Hematopoietic multipotent progenitor cell treated with erythropoietin and hydrocortisone succinate and interleukin-3 and kit ligand, for 4 days (in vitro differentiated cells): ENCODE results near the gene LPAR5.

ENCODE experiments used
- DNase-seq: peaks from one replicate; pipeline ENCODE4 v3.0.0-alpha.2; 2015

Gene LPAR5

DNA sequence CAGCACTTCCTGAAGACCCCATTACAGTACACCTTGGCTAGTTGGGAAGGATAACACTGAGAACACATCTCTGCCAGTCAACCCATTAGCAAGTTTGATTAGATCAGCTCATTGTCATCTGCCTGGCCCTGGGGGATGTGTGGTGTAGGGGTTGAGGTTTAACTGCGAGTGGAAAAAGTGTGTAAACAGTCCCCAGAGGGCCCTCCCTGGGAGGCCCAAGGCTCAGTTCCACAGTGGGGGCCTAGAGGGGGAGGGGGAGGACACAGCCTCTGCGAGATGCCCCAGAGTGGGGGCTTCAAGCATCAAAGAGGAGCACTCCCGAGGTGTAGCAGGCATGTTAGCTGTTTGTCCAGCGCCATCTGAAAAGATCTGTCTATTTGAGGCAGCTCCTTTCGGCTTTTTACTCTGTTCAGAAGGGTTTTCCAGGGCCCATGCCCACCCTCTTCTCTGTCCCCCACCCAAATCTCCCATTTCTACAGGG, 344 bp downstream of the LPAR5 start:
- DNase-seq = peak; percentile 87

DNA sequence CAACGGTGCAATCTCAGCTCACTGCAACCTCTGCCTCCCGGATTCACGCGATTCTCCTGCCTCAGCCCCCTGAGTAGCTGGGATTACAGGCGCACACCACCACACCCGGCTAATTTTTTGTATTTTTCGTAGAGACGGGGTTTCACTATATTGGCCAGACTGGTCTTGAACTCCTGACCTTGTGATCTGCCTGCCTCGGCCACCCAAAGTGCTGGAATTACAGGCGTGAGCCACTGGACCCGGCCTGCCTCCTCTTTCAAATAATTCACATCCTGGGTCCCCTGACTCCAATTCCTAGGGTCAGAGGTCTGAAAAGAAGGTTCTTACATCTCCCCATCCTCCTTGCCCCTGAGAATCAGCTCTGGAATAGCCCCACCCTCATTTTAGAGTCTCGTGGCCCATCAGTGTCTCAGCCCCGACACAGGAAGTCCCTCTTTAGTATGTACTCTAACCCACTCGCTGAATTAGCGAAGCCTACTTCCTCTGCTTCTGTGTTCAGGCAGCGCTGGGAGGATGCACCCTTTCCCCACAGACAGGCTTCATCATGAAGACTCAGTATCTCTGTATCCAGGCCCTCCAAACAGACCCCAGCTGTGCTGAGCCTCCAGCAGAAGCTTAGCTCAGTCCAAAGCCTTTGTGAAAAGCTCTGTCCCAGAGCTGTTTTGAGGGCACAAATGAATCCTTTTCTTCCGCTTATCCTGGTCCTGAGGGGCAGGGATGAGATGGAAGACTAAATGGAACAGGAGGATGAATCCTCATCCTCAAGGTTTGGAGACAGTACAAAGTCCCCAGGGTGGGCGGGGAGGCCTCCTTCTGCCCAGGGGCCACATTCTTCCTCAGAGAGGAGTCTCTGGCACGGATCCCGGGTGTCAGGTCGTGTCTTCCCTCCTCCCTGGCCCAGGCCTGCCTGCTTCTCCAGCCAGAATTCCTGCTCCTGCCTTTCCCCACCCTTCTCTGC, 3.5 kb downstream of the LPAR5 start:
- peak; percentile 83 for DNase-seq

DNA sequence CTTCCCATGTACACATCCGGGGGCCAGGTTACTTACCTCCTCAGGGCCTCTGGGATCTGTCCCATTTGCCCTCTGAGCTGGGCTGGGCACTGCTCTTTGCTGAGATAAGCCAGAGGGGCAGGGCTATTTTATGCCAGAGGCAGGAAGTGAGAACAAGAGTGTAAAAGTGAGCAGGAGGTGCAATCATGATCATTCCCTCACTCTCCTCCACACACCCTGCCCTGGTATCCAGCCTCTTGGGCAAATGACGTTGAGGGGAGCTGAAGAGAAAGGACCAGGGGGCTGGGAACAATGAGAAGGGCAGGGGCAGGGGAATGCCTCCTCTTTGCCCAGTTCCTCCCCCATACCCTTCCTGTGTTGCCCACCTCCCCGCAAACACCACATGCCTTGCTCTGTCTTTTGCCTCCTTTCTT, 4.2 kb downstream of the LPAR5 start:
- peak; percentile 74 for DNase-seq

DNA sequence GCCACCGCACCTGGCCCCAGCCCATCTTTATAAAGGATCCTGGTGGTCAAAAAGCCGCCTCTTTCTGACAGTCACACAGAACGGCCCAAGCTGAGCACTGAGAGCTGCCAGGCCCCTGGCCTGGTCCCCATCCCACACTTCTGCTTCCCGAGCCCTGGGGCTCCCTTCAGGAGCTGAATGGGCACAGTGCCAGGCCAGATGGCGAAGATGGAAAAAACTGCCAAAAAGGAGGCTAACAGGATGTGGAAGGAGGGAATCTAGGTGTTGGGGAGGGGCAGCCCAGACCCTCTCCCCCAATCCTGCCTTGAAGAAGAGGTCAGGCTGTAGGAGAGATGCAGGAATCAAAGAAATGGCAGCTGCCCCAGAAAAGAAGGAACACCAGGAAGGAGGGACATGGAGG, 5.0 kb downstream of the LPAR5 start:
- no peak for DNase-seq

DNA sequence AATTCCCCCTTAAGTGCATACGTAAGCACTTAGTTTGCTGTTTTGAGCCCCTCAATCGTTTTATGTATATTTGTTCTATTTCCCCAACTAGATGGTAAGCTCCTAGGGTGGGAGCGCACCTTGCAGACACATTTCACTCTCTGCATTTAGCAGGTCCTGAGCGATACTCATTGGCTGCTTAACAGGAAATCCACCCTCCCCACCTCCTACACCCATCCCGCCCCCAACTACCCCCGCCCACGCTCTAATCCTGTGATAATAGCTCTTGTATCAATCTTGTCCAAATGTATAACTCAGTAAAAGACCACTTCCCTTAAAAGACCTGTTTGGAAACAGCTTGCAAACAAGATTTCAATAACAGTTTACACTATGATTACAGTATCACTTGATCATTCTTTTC, 8.1 kb downstream of the LPAR5 start:
- peak; percentile 71 for DNase-seq

DNA sequence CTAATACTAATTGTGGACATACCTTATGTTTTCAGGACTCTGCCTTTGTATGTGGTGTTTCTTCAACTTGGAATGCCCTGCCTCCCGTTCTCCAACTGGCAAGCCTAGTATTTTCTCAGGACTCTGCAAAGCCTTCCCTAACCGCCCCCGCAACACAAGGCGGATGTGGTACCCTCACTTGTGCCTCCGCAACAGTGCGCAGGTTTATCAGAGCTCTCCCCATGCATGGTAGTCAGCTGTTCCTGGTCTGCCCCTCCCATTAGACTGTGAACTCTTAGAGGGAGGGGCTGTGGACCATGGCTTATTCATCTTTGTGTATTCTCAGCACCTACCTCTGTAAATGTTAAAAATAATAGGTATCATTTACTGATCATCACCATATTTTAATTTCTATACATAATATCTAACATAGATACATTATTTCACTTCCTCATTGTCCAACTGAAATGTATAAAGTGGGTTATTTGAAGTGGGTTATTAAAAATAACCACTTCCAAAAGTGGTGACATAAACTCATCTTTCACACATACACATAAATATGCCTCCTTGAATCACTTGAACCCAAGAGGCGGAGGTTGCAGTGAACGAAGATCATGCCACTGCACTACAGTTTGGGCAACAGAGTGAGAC, 9.0 kb downstream of the LPAR5 start:
- peak; percentile 52 for DNase-seq

DNA sequence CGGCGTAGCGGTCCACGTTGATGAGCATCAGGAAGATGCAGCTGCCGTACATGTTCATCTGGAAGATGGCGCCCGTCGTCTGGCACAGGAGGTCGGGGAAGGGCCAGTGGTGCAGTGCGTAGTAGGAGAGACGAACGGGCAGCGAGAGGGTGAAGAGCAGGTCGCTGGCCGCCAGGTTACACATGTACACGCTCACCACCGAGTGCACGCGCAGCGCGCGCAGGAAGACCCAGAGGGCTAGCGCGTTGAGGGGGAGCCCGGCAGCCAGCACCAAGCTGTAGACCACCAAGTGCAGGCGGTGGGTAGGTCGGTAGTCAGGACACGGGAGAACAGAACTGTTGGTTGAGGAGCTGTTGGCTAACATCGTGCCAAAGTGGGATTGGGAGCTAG, 14.9 kb downstream of the LPAR5 start:
- DNase-seq = no peak

DNA sequence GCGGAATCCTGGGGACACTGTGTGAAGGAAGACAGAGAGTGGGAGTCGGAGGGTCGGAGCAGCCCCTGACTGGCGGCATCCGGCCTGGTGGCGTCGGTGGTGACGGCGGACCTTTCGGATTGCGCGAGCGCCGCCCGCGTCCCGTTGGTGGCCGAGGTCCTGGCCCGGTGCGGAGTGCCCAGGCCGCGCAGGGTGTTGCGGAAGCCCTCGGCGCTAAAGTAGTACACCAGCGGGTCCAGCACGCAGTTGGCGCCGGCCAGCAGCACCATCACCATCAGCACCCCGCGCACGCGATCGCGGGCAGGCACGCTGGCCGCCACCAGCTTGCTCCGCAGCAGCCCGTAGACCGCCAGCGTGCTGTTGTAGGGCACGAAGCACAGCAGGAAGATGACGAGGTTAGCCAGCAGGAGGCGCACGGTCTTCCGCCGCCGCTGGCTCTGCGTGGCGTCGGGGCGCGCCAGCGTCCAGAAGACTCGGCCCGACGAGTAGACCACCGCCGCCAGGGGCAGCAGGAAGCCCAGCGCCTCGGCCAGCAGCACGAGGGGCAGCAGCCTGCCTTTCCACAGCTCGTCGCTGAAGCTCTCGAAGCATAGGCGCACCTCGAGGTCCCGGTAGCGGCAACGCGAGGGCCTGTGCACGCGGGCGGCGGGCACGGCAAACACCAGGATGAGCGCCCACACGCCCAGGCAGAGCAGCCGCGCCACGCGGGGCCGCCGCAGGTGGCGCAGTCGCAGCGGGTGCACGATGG, 15.4 kb downstream of the LPAR5 start:
- DNase-seq = peak; percentile 77

DNA sequence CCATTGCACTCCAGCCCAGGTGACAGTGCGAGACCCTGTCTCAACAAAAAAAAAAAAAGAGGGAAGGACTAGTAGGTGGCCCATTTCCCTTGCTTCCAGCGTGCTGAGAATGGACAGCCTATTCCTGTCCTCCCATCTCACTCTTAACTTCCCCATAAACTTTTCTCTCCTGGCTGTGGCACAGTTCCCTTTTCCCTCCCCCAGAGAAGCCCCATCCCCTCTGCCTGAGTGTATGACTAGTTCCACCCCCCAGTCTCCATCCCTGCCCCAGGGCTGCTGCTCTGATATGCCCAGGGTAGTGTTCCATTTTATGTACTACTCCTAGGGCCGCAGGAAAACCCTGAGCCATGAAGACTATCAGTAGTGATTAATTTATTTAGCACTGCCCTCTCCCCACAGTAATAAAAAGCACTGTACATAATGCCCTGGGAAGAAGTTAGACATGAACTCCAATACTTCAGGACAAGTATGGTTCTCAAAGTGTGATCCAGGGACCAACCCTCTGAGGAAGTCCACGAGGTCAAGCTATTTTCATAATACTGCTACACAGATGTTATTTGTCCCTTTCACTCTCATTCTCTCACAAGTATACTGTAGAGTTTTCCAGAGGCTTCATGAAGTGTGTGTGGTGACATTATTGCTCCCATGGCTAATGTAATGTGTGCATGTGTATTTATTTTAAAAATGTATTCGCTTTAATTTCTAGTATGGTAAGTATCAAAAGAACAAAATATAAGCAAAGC, 17.1 kb downstream of the LPAR5 start:
- no peak for DNase-seq

DNA sequence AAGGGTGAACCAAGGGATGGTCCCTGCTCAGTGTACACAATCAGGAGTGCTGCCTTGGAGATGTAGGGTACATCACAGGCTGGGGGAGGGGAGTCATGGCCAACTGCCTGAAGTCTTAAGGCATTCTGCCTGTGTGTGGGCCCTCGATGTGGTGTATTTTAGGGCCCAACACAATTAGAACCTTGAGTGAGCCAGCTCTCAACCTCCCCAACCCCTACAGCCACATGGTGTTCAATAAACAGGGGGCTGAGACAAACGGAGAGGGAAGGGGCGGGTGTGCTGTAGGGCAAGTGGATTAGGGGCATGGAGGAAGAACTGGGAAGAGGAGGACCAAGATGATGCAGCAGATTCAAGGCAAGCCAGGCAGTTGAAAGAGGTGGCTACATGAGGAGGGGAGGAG, 20.0 kb downstream of the LPAR5 start:
- peak; percentile 44 for DNase-seq

DNA sequence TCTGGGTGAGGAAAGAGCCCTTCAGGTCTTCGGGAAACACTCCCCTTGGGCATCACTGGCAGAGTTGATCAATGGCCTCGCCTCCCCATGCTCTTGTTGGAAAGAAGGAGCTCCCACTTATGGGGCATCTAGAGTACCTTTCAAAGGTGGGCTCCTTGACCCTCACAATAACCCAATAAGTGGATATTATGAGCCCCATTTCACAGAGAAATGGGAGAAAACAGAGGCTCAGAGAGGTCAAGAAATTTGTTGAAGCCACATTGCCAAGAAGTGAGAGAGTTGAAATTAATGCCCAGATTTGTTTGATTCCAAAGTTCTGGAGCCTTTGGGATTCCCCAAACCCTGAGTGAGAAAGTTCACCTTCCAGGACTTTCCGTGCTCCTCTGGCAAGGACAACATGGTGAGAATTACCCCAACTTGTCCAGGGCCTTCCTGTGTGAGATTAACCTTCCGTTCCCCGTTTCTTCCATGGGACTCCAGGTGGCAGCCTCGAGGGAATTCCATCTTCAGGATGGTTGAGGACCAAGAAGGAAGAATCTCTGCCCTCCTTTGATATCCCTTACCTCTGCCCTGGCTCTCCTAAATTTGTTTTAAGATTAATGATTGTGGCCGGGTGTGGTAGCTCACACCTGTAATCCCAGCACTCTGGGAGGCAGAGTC, 21.1 kb downstream of the LPAR5 start:
- DNase-seq = no peak

DNA sequence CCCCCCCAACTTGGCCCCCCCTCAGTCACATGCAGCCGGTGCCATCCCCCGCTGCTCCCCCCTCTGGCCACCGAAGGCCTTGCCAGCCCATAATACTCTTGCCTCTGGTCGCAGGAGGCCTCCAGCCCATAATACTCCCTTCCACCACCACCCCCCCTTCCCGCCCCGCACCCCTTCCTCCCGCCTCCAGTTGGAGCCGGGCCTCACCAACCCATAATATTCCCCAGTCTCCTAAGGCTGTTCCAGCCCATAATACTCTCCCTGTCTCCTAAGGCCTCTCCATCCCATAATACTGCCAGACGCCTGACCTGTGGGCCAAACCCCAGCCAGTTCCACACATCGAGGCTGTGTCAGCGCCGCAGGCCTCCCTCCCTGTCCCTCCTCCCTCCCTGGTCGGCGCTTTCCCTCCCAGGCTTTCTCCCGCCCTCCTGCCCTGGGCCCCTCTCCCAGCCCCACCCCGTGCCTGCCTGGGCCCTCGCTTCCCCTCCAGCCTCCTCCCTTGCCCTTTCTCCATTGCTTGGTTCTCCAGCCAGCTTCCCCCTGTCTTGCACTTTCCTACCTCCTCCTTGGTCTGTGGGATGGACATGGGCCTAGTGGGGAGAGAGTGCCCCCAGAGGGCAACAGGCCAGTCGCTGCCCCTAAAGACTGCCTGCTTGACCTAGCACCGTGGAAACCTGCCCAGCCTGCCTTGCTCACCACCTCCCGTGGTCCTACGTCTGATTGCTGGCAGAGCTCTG, 21.8 kb downstream of the LPAR5 start:
- DNase-seq = peak; percentile 99

DNA sequence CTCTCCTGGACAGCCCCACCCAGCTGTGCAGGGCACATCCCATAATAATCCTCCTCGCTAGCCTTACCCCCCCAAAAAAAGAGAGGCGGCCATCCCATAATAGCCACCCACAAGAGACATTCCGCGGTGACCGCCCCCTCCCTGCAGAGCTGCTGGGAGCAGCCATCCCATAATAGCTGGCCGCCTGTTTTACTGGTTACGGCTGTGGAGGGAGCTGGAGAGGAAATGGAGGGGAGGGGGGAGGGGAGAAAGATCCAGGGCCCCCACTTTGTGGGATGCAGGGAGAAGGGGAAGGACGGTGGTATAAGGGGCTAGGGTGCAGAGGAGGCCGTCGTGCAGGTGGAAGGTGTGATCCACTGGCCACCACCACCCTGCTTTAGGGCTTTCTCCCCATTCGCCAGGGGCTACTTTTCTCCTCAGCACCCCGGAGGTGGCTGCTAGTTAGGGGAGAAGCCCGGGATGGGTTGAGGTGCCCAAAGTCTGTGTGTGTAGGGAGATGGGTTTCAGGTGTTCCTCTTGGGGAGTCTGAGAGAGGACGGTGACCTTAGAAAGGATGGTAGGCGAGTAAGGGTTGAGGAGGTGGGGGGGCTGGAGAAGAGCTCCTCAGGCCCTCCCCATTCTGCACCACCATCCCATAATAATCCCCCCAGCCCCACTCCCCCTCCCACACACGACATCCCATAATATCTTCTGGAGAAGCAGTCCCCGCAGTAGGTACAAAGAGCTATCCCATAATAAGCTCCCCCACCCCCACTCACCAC, 22.6 kb downstream of the LPAR5 start:
- peak; percentile 95 for DNase-seq

DNA sequence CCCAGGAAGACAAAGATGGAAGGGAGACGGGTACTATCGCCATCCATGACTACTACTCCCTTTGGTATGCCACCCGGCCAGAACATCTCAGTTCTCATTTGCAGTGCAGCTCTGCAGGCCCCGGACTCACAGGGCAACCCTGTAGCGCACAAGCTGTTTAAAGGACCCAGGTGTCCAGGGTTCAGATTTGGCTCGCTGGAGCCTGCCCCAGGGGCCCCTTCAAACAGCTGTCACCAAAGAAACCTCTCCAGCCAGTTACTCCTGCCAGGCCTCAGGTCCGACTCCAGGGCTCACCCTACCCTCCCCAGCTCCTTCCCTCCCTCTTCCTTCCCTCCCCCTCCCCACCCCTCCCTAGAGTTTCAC, 23.1 kb downstream of the LPAR5 start:
- DNase-seq = no peak

DNA sequence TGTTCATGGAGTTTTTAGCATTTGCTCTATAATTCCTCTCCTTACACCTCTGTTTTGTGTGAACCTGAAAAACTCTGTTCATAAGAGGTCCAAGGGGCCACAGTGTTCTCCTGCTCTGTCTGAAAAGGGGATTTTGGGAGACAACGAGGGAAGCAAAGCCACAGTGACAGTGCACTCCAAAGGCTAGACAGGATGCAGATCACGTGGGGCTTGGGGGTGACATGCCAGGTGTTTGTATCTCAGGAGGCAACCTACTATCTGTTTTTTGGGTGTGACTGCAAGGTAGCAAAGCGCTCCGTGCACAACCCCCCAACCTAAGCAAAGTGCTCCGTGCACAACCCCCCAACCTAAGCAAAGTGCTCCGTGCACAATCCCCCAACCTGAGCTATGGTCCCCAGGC, 23.5 kb downstream of the LPAR5 start:
- DNase-seq = no peak

DNA sequence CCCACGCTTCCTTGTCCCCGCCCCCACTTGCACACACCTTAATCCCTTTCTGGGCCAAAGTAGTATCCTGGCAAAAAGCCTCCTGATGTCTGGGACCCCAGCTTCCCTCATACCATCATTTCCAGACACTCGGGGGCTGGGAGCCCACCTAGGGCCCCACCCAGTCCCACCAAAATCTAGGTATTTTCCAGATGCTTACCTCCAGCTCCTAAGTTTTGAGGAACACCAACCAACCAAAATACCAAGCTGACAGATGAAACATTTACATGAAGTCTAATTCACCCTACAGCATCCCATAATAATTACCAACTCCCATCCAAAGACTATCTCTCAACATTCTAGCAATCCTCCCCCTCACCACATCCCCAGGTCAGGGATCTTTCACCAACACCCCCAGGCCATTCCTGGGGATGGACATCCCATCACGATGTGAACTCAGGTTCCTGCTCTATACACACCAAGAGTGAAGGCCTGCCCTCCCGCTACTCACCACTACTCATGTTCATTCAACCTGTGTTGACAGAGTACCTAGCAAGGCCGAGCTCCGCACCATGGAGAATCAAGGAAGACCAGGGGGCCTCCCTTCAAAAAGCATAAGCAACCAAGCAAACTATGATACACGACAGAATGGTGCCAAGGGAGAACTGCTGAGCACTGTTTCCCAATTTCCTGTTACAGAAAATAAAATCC, 27.0 kb downstream of the LPAR5 start:
- DNase-seq = peak; percentile 56

DNA sequence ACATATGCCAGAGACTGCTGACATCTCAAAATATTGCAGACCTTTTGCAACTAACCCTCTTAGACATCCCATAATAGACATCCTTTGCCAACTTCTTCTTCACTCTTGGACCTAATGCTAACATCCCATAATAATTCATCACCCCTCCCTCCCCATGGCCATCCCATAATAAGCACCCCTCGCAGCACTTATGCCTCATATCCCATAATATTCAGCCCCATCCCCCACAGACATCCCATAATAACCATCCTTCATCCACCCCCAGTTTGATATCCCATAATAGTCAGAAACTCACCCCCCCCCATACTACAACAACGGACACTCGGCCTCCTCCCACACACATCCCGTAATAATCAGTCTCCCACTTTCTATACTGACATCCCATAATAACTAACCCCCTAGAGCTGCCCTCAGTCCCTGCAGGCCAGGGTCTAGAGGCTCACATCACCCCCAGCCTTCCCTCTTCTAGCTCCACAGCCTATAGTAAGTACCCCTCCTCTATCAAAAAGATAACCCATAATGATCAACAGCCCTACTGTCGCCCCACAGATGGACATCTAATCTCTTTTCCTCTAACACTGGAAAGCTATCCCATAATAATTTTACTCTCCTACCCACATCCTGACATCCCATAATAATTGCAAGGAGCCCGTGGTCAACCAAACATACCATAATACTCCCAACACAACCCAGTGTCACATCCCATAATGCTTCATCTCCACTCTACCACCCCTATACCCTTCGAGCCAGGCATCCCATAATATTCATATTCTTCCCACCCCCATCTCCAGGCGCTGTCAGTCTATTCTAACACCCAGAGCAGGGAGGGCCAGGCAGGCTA, 27.8 kb downstream of the LPAR5 start:
- DNase-seq = peak; percentile 96

DNA sequence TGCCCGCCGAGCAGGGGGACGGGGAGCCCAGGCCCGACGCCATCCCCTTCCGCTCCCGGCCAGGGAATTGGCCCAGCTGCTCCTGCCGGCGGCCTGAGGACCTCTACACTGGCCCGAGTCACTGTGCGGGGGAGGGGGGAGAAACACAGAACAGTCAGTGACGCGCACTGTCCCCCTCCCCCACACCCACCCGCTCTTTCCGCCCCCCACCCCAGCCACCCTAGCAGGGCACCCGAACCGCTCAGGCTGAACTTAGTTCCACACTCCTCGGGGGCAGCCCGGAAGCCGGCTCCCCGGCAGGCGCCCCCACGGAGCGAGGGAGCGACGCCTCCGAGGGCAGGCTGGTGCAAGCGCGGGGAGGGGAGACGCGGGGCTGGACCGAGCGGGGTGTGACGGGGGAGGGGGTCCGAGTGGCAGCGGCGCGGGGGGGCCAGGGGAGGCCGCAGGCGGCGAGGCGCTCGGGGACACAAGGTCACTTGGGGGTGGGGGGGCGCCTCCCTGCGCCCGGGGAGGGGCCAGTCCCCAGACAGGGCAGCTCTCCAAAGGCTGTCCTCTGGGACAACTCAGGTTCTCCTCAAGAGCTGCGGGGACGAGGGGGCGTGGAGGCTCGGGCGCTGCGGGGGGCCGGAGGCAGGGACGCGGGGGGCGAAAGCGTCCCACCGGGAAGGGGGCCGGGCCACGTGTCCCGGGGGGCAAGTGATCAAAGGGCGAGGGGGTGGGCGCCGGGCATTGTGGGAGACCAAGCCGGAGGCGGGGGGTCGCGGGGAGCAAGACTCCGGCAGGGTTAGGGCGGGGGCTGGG, 29.2 kb downstream of the LPAR5 start:
- peak; percentile 71 for DNase-seq
